HG02678 (cell line): ENCODE measurements around the gene KLHL40.

Experiments
- ATAC-seq: cut with Tn5 transposase; IDR thresholded peaks from one replicate; pipeline ENCODE4 v1.9.1; 2021; ENCODE audit warnings: mild to moderate bottlenecking, moderate library complexity; ENCODE audit not compliant: unreplicated experiment

Gene KLHL40

DNA sequence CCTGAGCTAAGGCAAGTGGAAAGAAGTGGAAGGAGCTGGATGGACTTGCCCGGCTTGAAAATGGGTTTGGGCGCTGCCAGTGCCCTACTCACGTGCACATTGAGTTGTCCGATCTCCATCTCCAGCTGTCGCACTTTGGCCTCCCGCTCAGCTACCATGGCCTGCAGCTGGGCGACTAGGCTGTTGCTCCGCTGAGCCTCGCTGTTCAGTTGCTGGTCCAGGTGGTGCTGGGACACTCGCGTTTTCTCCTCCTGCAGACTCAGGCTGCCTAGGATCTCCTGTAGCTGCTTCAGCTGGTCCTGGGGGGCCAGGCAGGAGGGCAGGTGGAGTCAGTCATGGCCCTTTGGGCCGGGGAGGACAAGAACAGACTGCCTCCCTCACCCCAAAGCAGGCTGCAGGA lies 50.3 kb downstream of the KLHL40 start:
- ATAC-seq = no peak

DNA sequence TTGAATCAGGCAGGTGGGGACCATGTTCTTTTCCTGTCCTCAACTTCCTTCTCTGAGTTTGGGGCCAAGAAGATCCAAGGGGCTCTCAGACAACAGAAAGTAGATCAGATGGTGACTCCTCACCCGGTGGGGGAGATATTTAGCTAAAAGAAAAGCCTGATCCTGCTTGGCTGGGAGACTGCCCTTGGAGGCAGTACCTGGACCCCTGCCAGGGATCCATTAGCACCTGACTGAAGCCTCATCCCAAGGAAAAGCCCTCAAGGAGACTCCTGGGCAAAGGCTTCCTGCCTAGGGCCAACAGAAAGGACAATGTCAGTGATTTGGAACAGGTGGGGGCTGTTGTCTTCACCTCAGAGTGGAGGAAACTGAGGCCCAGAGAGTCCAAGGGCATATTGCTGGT lies 50.7 kb downstream of the KLHL40 start:
- ATAC-seq = no peak

- ATAC-seq = no peak
These were observed 51.2 kb downstream of the KLHL40 start for GRCh38 chr3:42736531-42736930.

GRCh38 chr3:42739401-42740158 lies 54.2 kb downstream of the KLHL40 start:
- no peak for ATAC-seq

DNA sequence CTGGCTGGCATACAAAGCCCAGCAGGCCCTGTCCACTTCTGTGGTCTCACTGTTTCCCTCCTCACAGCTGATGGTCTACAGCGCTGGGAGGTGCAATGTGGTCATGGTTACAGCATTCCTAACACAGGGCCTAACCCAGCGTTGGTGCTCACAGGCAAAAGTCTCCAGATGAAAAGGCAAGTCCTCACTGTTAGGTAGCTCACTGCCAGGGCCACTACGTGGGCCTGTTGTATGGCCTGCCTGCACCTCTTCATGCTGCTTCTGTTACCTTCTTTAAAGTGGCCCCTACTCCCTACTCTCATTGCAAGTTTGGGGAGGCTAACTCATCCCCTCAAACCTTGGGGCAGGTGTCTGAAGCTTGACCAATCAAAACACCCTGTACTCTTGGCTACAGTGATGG lies 56.5 kb downstream of the KLHL40 start:
- ATAC-seq = no peak
